ENCODE data around the gene SIMC1. TPM values are rescaled to one million over a fixed set of nuclear protein-coding genes. Genes with fewer than 3 reads are reported as not detected.

SIMC1 gene
- total and polyA plus RNA-seq, 12 donors = 1.9 to 7.7 (median 4.5) TPM

DNA sequence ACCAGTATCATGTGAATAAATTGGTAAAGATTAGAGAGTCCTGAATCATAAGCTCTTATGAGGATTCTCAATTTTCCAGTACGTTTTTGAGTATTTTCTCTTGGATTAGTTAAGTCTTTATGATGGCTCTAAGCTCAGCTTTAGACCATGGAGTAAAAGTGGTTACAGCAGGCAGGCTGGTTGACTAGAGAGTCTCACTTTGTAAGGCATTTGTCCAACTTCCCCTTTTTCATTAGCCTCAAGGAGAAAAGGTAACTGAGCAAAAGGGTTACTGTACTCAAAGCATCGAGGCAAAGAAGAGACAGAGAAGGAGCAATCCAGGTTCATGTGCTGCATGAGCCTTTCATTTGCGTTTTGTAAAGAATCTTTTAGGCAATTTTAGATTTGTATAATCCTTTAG, 141.7 kb downstream of the SIMC1 start:
- peak overlapping the region in 1 of 10 donors; percentile 95 for H3K27ac ChIP-seq

DNA sequence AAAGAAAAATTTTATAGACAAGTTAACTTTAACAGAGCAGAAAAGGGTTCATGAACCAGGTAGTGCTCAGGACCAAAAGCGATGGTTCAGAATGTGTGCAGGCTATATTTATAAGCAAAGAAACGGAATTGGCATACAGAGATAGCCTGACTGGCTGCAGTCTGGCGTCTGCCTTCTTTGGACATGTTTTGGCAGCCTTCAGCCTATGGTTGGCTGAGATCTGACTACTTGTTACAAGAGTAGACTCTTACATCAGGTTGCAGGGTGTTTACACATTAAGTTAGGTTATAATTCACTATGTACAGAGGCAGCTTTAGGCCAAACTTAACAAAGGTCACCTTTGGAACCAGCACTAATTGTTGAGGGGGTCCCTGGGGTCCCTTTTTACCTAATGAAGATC, 143.2 kb downstream of the SIMC1 start:
- TF ChIP-seq, protein P1, sequence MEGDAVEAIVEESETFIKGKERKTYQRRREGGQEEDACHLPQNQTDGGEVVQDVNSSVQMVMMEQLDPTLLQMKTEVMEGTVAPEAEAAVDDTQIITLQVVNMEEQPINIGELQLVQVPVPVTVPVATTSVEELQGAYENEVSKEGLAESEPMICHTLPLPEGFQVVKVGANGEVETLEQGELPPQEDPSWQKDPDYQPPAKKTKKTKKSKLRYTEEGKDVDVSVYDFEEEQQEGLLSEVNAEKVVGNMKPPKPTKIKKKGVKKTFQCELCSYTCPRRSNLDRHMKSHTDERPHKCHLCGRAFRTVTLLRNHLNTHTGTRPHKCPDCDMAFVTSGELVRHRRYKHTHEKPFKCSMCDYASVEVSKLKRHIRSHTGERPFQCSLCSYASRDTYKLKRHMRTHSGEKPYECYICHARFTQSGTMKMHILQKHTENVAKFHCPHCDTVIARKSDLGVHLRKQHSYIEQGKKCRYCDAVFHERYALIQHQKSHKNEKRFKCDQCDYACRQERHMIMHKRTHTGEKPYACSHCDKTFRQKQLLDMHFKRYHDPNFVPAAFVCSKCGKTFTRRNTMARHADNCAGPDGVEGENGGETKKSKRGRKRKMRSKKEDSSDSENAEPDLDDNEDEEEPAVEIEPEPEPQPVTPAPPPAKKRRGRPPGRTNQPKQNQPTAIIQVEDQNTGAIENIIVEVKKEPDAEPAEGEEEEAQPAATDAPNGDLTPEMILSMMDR (IDR thresholded peaks at IDR 0.05) = no peak
- Histone ChIP-seq H3K36me3 (peaks cover 0 to 60% (median 29%) of the 10 kb centered on the region in 9 donors), H3K9me3 (no peaks in the 10 kb centered on the region), H3K27me3 (no peaks in the 10 kb centered on the region), H3K27ac (peak overlapping the region; percentile 52 to 95 (median 85)), H3K4me3 (no peak overlapping the region), H3K4me1 (peaks cover 0 to 20% (median 8%) of the 10 kb centered on the region in 9 donors)
- DNase-seq (peak in 1 of 2 donors; percentile 64), ATAC-seq (peak; percentile 84 to 95 (median 91))
- intact Hi-C loops (cut with DNase I) = loop anchor here in 1 of 10 donors (10.0 kb wide), 1 partner anchor 153 kb away; the partner anchor contains the start of gene RNF44
- WGBS, 2 donors = 41 to 59% methylated on average over 3 of the region's 3 CpGs

More for the DNA sequence above, 141.7 kb downstream of the SIMC1 start:
- intact Hi-C loops (cut with DNase I) = loop anchor here in 1 of 10 donors (10.0 kb wide), 1 partner anchor 155 kb away; the partner anchor contains the start of gene RNF44
- ATAC-seq = no peak
- peaks cover 0 to 53% (median 19%) of the 10 kb centered on the region in 9 donors for H3K36me3 ChIP-seq
- H3K27me3 ChIP-seq = no peaks in the 10 kb centered on the region
- TF ChIP-seq, protein P1 (IDR thresholded peaks at IDR 0.05) = no peak
- no peak overlapping the region for H3K4me3 ChIP-seq
- H3K9me3 ChIP-seq = no peaks in the 10 kb centered on the region
- DNase-seq = no peak
- 89 to 90% methylated on average over 3 of the region's 3 CpGs for WGBS, 2 donors
- H3K4me1 ChIP-seq = peaks cover 0 to 20% (median 7%) of the 10 kb centered on the region in 9 donors

DNA sequence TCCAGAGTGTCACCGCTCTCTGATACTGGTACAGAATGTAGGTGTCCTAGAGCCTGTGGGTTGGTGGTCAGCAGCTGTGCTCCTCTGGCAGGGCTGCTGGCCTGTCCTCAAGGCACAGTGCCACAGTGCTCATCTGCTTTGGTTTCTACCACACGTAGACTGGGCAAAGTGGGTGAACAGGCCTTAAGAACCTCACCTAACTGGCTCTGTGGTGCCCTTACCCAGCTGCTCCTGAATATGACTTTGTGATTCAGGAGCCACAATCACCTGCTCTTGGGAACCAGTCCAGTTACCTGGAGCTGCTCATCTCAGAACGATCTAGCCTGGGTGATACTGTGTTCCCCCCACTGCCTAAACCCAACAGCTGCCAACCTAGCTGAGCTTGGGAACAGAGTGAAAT, 143.8 kb downstream of the SIMC1 start:
- peak in 6 of 8 donors; percentile 10 to 40 (median 29) for ATAC-seq

DNA sequence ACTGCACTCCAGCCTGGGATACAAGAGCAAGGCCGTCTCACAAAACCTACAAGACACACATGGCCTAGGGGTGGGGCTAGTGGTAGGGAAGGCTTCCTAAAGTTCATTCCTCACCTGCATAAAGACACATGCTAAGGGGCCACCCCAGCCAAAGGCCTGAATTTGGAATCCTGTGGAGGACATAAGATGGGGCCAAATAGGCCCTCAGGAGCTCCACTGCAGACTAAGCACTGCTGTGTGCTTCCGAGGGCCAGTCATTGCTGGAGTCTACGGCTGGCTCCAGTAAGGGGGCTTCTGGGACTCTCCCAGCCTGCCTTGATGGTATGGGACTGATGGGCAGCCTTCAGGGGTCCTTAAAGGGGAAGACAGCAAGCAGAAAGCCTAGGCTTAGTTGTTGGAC, 144.5 kb downstream of the SIMC1 start:
- peak overlapping the region in 8 of 10 donors; percentile 20 to 95 (median 76) for H3K27ac ChIP-seq
- intact Hi-C loops (cut with DNase I) = loop anchor here in 1 of 10 donors (10.0 kb wide), 1 partner anchor 152 kb away; the partner anchor contains the start of gene RNF44
- peaks cover 0 to 64% (median 29%) of the 10 kb centered on the region in 9 donors for H3K36me3 ChIP-seq
- DNase-seq (no peak), ATAC-seq (no peak)
- no peaks in the 10 kb centered on the region for H3K9me3 ChIP-seq
- peaks cover 6 to 33% (median 21%) of the 10 kb centered on the region in 9 donors for H3K4me1 ChIP-seq
- TF ChIP-seq, protein P1 (IDR thresholded peaks at IDR 0.05) = no peak
- no peak overlapping the region for H3K4me3 ChIP-seq
- no peaks in the 10 kb centered on the region for H3K27me3 ChIP-seq
- 76 to 92% methylated on average over 3 of the region's 3 CpGs for WGBS, 2 donors

More for the DNA sequence above, 143.8 kb downstream of the SIMC1 start:
- Histone ChIP-seq H3K27ac (peak overlapping the region; percentile 56 to 95 (median 85)), H3K27me3 (no peaks in the 10 kb centered on the region), H3K9me3 (no peaks in the 10 kb centered on the region), H3K4me1 (peaks cover 0 to 25% (median 14%) of the 10 kb centered on the region in 9 donors), H3K36me3 (peaks cover 0 to 64% (median 29%) of the 10 kb centered on the region in 9 donors), H3K4me3 (no peak overlapping the region)
- intact Hi-C loops (cut with DNase I) = loop anchor here in 1 of 10 donors (10.0 kb wide), 1 partner anchor 153 kb away; the partner anchor contains the start of gene RNF44
- 58 to 79% methylated on average over 3 of the region's 3 CpGs for WGBS, 2 donors
- TF ChIP-seq, protein P1 (IDR thresholded peaks at IDR 0.05) = no peak
- no peak for DNase-seq
